Nucleus accumbens (tissue), 56 donors: ENCODE measurements around the gene PRSS8.
"Not testable (repeated sequence)": the region's sequence is repeated elsewhere in the genome, so short reads cannot be mapped to it uniquely, and the experiment has no call there.

ENCODE experiments used
- DNase-seq, 56 donors: peaks; one replicate each; lab custom pipeline; 2025; lab: John Stamatoyannopoulos, UW

The PRSS8 gene

GRCh38 chr16:31145398-31145990 is 10.0 kb upstream of the PRSS8 start:
- no peak for DNase-seq

GRCh38 chr16:31144418-31144817 is 8.9 kb upstream of the PRSS8 start:
- DNase-seq = not testable (repeated sequence)

GRCh38 chr16:31143694-31144148 is 8.2 kb upstream of the PRSS8 start:
- no peak for DNase-seq

- DNase-seq = no peak
These were observed 7.6 kb upstream of the PRSS8 start for GRCh38 chr16:31143011-31143693.

- DNase-seq = peak; percentile 71 to 99 (median 96)
These were observed 6.8 kb upstream of the PRSS8 start for GRCh38 chr16:31142109-31143010.

- peak in 8 of 56 donors; percentile 20 to 58 (median 41) for DNase-seq
These were observed 6.1 kb upstream of the PRSS8 start for GRCh38 chr16:31141489-31142108.

- DNase-seq = not testable (repeated sequence)
These were observed 5.5 kb upstream of the PRSS8 start for GRCh38 chr16:31141071-31141469.

- no peak for DNase-seq
These were observed 3.4 kb upstream of the PRSS8 start for GRCh38 chr16:31138621-31139578.

GRCh38 chr16:31136822-31137499 is 1.4 kb upstream of the PRSS8 start:
- DNase-seq = not testable (repeated sequence)

- DNase-seq = no peak
These were observed 748 bp upstream of the PRSS8 start for GRCh38 chr16:31136287-31136662.

- no peak for DNase-seq
These were observed 647 bp downstream of the PRSS8 start for GRCh38 chr16:31134625-31135534.

- DNase-seq = no peak
These were observed 1.4 kb downstream of the PRSS8 start for GRCh38 chr16:31134091-31134571.

- DNase-seq = no peak
These were observed 2.5 kb downstream of the PRSS8 start for GRCh38 chr16:31133046-31133501.

- no peak for DNase-seq
These were observed 3.1 kb downstream of the PRSS8 start for GRCh38 chr16:31132303-31132979.

- DNase-seq = no peak
These were observed 3.7 kb downstream of the PRSS8 start for GRCh38 chr16:31131841-31132271.

GRCh38 chr16:31131416-31131815 is 4.1 kb downstream of the PRSS8 start:
- DNase-seq = no peak

- DNase-seq = no peak
These were observed 4.6 kb downstream of the PRSS8 start for GRCh38 chr16:31130899-31131298.
